Ishikawa (cell line): ENCODE measurements around the gene TEX14.

ENCODE experiments used
- CEBPB ChIP-seq: IDR thresholded peaks from 2 replicates; pipeline ENCODE4 v1.6.1; 2012
- CREB1 ChIP-seq: IDR thresholded peaks from 2 replicates; pipeline ENCODE4 v1.6.1; 2012; ENCODE audit warnings: low read depth
- EGR1 ChIP-seq: IDR thresholded peaks from 2 replicates; pipeline ENCODE4 v1.6.1; 2012
- EP300 ChIP-seq: IDR thresholded peaks from 2 replicates; pipeline ENCODE4 v1.6.1; 2012; ENCODE audit warnings: borderline replicate concordance
- FOXM1 ChIP-seq: IDR thresholded peaks from 2 replicates; pipeline ENCODE4 v1.6.1; 2012; ENCODE audit warnings: low read depth, borderline replicate concordance
- NFIC ChIP-seq: IDR thresholded peaks from 2 replicates; pipeline ENCODE4 v1.6.1; 2012
- RAD21 ChIP-seq: IDR thresholded peaks from 2 replicates; pipeline ENCODE4 v1.6.1; 2012; ENCODE audit warnings: low read depth
- TAF1 ChIP-seq: IDR thresholded peaks from 2 replicates; pipeline ENCODE4 v1.6.1; 2012; ENCODE audit warnings: low read depth, mild to moderate bottlenecking
- TCF12 ChIP-seq: IDR thresholded peaks from 2 replicates; pipeline ENCODE4 v1.6.1; 2012; ENCODE audit warnings: low read depth
- TEAD4 ChIP-seq: IDR thresholded peaks from 2 replicates; pipeline ENCODE4 v1.6.1; 2012
- YY1 ChIP-seq: IDR thresholded peaks from 2 replicates; pipeline ENCODE4 v1.6.1; 2012; ENCODE audit warnings: low read depth
- ZBTB7A ChIP-seq: IDR thresholded peaks from 2 replicates; pipeline ENCODE4 v1.6.1; 2012; ENCODE audit warnings: low read depth
- TF ChIP-seq, protein P1 (sequence below): IDR thresholded peaks from 2 replicates; pipeline ENCODE4 v1.6.1; 2012
- TF ChIP-seq, protein P2 (sequence below): IDR thresholded peaks from 2 replicates; pipeline ENCODE4 v1.6.1; 2012
- TF ChIP-seq, protein P3 (sequence below): IDR thresholded peaks from 2 replicates; pipeline ENCODE4 v1.6.1; 2012; ENCODE audit warnings: low read depth, mild to moderate bottlenecking

The TEX14 gene

DNA sequence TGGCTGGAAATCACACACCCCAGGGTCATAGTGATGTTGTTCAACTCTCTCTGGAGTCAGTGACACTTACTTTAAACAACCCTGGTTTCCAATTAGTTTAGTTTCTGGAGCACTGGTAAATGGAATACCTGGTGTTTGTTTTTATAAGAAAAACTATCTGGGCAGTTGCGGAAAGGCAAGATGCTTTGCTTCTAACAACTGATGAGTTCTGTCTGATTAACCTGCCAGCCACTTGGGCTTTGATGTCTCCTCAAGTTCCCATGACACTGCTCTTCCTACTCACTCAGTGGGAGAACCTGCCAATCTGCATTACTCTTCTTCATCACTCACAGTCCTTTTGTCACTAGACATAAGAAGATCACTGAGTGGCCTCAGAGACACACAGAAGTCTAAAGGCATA lies 98.7 kb downstream of the TEX14 start:
- TF ChIP-seq, protein P1, sequence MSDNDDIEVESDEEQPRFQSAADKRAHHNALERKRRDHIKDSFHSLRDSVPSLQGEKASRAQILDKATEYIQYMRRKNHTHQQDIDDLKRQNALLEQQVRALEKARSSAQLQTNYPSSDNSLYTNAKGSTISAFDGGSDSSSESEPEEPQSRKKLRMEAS: no peak

DNA sequence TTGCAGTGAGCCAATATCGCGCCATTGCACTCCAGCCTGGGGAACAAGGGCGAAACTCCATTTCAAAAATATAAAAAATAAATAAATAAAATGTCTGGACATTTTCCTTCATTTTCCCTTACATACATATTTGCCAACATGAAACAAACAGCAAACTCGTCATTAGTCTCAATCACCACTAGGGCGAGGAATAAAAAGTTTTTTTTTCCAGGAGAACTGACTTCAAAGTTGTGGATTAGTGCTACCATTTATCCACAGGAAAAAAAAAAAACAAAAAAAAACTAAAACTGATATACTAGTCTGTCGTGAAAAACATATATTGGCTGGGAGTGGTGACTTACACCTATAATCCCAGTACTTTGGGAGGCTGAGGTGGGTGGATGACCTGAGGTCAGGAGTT lies 100.4 kb downstream of the TEX14 start:
- TF ChIP-seq CREB1: no peak
- TF ChIP-seq, protein P1: no peak

DNA sequence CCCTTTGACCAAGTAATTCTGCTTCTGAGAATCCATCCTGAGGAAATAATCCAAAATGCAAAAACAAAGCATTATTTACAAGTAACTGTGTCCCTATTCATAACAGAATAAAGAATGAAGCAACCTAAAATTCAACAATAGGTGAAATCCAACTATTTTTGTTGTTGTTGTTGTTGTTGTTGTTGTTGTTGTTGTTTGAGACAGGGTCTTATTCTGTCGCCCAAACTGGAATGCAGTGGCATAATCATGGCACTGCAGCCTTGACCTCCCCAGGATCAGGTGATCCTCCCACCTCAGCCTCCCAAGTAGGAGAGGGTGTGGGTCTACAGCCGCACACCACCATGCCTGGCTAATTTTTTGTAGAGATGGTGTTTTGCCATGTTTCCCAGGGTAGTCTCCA lies 101.5 kb downstream of the TEX14 start:
- TF ChIP-seq, protein P1: no peak
- TF ChIP-seq NFIC (no peak), TCF12 (no peak), RAD21 (no peak), EP300 (no peak)

DNA sequence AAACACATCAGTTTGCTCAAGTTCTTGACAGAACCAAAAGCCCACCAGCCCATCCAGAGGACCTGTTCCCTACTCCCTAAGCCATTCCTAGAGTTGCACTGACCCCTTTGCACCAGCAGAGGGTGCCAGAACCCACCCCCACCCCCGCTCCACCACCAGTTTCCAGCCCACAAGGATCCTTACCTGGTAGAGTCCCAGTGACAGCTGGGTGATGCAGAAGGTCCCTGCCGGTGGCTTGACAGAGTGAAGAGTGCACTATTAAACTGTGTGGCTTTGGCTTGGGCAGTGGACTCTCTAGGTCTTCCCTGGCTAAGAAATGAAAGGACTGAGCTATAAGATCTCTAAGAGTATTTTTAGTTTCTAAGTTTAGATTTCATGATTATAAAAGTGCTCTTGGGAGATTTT lies 104.1 kb downstream of the TEX14 start:
- TF ChIP-seq EGR1 (0 out of 2 replicates have a peak, but pooled peaks have one; percentile 50), RAD21 (peak; percentile 86), CEBPB (no peak)

DNA sequence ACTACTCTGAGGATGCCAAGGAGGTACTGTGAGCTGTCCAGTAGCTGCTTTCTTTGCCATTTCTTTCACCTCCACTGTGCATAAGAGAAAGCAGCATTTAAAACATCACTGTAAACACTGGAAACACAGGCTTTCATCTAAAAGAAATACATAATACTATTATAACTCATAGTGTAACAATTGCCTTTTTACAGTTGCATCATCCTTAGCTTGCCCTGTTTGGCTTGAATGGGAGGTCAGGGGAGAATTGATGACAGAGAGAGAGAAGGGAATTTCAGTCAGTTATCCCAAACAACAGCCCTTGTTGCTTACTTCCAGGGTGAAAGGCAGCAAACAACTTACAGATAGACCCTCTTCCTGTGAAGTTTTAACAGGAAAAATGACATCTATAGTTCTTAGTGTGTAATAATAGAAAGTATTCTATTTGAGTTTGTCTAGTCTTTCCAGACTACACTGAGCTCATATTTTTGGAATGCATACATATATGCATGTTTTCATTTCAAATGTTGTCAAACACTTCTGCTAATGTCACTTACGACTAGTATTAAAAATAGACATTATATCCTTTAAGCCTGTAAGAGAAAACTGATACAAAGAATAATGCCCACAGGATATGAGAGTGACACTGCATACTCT lies 105.7 kb downstream of the TEX14 start:
- TF ChIP-seq TEAD4 (no peak), EGR1 (no peak), TAF1 (no peak), NFIC (no peak), YY1 (no peak), RAD21 (no peak), TCF12 (no peak), EP300 (no peak), ZBTB7A (no peak), FOXM1 (no peak), CREB1 (no peak), CEBPB (no peak)
- TF ChIP-seq, protein P2, sequence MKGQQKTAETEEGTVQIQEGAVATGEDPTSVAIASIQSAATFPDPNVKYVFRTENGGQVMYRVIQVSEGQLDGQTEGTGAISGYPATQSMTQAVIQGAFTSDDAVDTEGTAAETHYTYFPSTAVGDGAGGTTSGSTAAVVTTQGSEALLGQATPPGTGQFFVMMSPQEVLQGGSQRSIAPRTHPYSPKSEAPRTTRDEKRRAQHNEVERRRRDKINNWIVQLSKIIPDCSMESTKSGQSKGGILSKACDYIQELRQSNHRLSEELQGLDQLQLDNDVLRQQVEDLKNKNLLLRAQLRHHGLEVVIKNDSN: no peak
- TF ChIP-seq, protein P3, sequence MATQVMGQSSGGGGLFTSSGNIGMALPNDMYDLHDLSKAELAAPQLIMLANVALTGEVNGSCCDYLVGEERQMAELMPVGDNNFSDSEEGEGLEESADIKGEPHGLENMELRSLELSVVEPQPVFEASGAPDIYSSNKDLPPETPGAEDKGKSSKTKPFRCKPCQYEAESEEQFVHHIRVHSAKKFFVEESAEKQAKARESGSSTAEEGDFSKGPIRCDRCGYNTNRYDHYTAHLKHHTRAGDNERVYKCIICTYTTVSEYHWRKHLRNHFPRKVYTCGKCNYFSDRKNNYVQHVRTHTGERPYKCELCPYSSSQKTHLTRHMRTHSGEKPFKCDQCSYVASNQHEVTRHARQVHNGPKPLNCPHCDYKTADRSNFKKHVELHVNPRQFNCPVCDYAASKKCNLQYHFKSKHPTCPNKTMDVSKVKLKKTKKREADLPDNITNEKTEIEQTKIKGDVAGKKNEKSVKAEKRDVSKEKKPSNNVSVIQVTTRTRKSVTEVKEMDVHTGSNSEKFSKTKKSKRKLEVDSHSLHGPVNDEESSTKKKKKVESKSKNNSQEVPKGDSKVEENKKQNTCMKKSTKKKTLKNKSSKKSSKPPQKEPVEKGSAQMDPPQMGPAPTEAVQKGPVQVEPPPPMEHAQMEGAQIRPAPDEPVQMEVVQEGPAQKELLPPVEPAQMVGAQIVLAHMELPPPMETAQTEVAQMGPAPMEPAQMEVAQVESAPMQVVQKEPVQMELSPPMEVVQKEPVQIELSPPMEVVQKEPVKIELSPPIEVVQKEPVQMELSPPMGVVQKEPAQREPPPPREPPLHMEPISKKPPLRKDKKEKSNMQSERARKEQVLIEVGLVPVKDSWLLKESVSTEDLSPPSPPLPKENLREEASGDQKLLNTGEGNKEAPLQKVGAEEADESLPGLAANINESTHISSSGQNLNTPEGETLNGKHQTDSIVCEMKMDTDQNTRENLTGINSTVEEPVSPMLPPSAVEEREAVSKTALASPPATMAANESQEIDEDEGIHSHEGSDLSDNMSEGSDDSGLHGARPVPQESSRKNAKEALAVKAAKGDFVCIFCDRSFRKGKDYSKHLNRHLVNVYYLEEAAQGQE: no peak
- TF ChIP-seq, protein P1: no peak

DNA sequence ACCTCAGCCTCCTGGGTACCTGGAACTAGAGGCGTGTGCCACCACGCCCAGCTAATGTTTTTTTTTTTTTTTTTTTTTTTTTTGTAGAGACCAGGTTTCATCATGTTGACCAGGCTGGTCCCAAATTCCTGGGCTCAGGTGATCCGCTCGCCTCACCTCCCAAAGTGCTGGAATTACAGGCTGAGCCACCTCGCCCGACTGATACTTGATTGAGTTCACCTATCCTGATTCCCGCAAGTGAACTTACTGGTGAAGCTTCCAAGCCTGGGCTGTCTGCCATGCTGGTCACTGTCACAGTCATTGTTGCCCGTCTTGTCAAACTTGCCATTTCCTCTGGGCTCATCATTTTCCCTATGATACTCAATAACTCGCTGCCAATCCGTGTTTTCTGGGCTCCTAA lies 106.3 kb downstream of the TEX14 start:
- TF ChIP-seq CEBPB: no peak
- no peak for TF ChIP-seq TCF12
- TF ChIP-seq, protein P2: no peak
- no peak for TF ChIP-seq EP300
- TF ChIP-seq, protein P1: no peak
- TF ChIP-seq TEAD4: no peak
- no peak for TF ChIP-seq ZBTB7A
- TF ChIP-seq, protein P3: no peak
- TF ChIP-seq EGR1: no peak
- no peak for TF ChIP-seq YY1
- no peak for TF ChIP-seq TAF1
- no peak for TF ChIP-seq FOXM1
- TF ChIP-seq CREB1: no peak
- no peak for TF ChIP-seq RAD21
- TF ChIP-seq NFIC: no peak
